RWPE2 (cell line): Measurements from ENCODE around the gene UHRF2.

ENCODE experiments used
- ATAC-seq: fragments of 200-7000 bp; cut with Tn5 transposase; 3 replicates; pipeline ENCODE4 v1.9.1; 2021; ENCODE audit warnings: low read depth
- DNase-seq: peaks from one replicate; pipeline ENCODE4 v3.0.0-alpha.2; 2020; ENCODE audit warnings: low spot score
- H3K27ac ChIP-seq: fragments of 450-650 bp; 2 replicates; pipeline ENCODE4 v1.5.1; 2017; ENCODE audit warnings: mild to moderate bottlenecking; ENCODE audit not compliant: poor library complexity, severe bottlenecking
- H3K27me3 ChIP-seq: fragments of 250-450 bp; sonication (Bioruptor Pico); 2 replicates; pipeline ENCODE4 v1.5.1; 2021; ENCODE audit warnings: mild to moderate bottlenecking, moderate library complexity; ENCODE audit not compliant: insufficient read depth, poor library complexity, severe bottlenecking
- H3K36me3 ChIP-seq: fragments of 250-450 bp; sonication (Bioruptor Pico); 2 replicates; pipeline ENCODE4 v1.5.1; 2020; ENCODE audit warnings: low read depth, mild to moderate bottlenecking, moderate library complexity
- H3K4me1 ChIP-seq: fragments of 250-450 bp; sonication (Bioruptor Pico); 2 replicates; pipeline ENCODE4 v1.5.1; 2021; ENCODE audit warnings: mild to moderate bottlenecking, moderate library complexity; ENCODE audit not compliant: insufficient read depth, poor library complexity, severe bottlenecking
- H3K4me3 ChIP-seq: fragments of 250-450 bp; sonication (Bioruptor Pico); 2 replicates; pipeline ENCODE4 v1.5.1; 2021; ENCODE audit warnings: mild to moderate bottlenecking, moderate library complexity; ENCODE audit not compliant: severe bottlenecking
- H3K9me3 ChIP-seq: fragments of 250-450 bp; sonication (Bioruptor Pico); 2 replicates; pipeline ENCODE4 v1.5.1; 2021; ENCODE audit warnings: mild to moderate bottlenecking, moderate library complexity; ENCODE audit not compliant: severe bottlenecking
- CTCF ChIP-seq: fragments of 450-650 bp; IDR thresholded peaks from one replicate; pipeline ENCODE4 v1.5.1; 2017; ENCODE audit warnings: mild to moderate bottlenecking, moderate library complexity; ENCODE audit not compliant: poor library complexity, severe bottlenecking

Gene UHRF2

DNA sequence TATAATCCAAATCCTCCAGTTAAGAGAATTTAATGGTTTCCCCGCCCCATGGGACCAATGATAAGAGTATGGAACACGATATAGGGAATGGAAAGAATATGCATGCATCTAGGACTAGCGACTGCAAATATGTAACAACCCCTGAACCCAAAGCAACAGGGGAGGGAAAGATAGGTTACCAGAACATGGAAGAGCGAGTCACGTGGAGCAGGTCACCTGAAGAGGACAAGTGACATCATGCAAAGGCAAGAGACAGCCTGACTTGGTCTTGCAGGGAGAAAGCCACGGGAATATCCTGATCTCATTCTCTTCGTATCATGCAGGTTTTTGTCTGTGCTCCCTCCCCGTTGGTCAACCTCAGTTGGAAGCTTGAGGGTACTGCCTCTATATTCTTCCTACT, 4.7 kb upstream of the UHRF2 start:
- no peaks in the 10 kb centered on the region for H3K27me3 ChIP-seq
- H3K4me3 ChIP-seq, result no peak overlapping the region
- no peaks in the 10 kb centered on the region for H3K9me3 ChIP-seq
- H3K4me1 ChIP-seq, result no peaks in the 10 kb centered on the region
- no peak for DNase-seq
- H3K27ac ChIP-seq, result no peak overlapping the region
- ATAC-seq, result no peak
- TF ChIP-seq CTCF, result no peak
- no peaks in the 10 kb centered on the region for H3K36me3 ChIP-seq

- Histone ChIP-seq H3K27me3 (no peaks in the 10 kb centered on the region), H3K36me3 (peaks cover 8% of the 10 kb centered on the region), H3K4me3 (no peak overlapping the region), H3K9me3 (no peaks in the 10 kb centered on the region), H3K27ac (no peak overlapping the region), H3K4me1 (no peaks in the 10 kb centered on the region)
- ATAC-seq (no peak), DNase-seq (no peak)
- no peak for TF ChIP-seq CTCF
Measured at GRCh38 chr9:6409811-6410210, 3.2 kb upstream of the UHRF2 start.

DNA sequence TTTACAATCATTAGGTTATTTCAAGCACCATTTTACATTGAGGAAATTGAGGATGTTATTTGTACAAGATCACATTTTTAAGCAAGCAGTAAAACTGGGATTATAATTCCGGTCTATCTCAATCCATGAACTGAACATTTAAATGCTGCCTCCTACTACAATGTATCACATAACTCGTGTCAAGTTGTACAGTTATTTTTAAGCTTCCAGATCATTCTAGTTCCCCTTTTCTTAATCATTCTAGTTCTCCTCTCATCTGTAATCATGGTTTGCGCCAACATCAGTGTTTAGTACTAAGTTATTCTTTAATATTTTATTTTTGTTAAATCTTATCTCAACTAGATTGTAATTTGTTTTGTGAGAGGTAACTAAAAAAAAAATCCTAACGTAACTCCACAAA, 2.4 kb upstream of the UHRF2 start:
- DNase-seq, result no peak
- TF ChIP-seq CTCF, result no peak
- no peak overlapping the region for H3K27ac ChIP-seq
- no peak for ATAC-seq
- no peaks in the 10 kb centered on the region for H3K9me3 ChIP-seq
- H3K27me3 ChIP-seq, result no peaks in the 10 kb centered on the region
- H3K4me1 ChIP-seq, result peaks cover 5% of the 10 kb centered on the region
- H3K36me3 ChIP-seq, result peaks cover 15% of the 10 kb centered on the region
- no peak overlapping the region for H3K4me3 ChIP-seq

- ATAC-seq, result peak; percentile 15; the same call in 2 of the 3 replicates
- peak; percentile 5 for TF ChIP-seq CTCF
- Histone ChIP-seq H3K9me3 (no peaks in the 10 kb centered on the region), H3K4me1 (peaks cover 21% of the 10 kb centered on the region), H3K27ac (peak overlapping the region; percentile 62), H3K36me3 (peaks cover 28% of the 10 kb centered on the region), H3K4me3 (peak overlapping the region; percentile 93), H3K27me3 (no peaks in the 10 kb centered on the region)
- no peak for DNase-seq
Measured at GRCh38 chr9:6413365-6414246, 607 bp downstream of the UHRF2 start.

DNA sequence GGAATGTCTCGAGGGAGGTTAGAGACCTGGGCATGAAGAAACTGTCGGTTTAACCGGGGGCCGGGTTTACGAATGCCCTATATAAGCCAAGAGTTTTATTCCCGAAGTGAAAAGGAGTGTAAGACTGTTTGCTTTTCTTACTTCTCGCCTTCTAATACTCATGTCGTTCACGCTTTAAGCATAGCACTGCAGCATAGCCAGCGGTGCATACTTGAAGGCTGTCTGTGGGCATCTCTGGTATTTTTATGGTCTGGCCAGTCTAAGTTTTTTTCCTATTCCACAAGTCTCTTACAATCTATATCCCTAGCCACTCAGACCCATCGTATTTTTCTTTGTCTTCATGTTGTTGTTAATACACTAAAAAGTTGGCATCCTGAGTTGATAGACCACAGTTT, 1.2 kb downstream of the UHRF2 start:
- peak overlapping the region; percentile 62 for H3K27ac ChIP-seq
- no peak for DNase-seq

More for the DNA sequence above, 1.2 kb downstream of the UHRF2 start:
- Histone ChIP-seq H3K4me3 (peak overlapping the region; percentile 93), H3K36me3 (peaks cover 28% of the 10 kb centered on the region), H3K9me3 (no peaks in the 10 kb centered on the region), H3K27me3 (no peaks in the 10 kb centered on the region), H3K4me1 (peaks cover 21% of the 10 kb centered on the region)
- 0 out of 3 replicates have a peak, but pooled peaks have one; percentile 13 for ATAC-seq
- no peak for TF ChIP-seq CTCF
